Loucy (cell line): Measurements from ENCODE around the gene EXOSC6.
A peak's percentile ranks its signal among the peaks of the same experiment; 100 is the strongest.
"Not testable (repeated sequence)": the region's sequence is repeated elsewhere in the genome, so short reads cannot be mapped to it uniquely, and the experiment has no call there.

Experiments
- H2AFZ ChIP-seq: fragments of 200-600 bp; sonication (generic); 2 replicates; pipeline ENCODE4 v1.6.0; 2016; ENCODE audit warnings: antibody characterized with exemption, mild to moderate bottlenecking, low read length, moderate library complexity
- H3F3A ChIP-seq: fragments of 200-600 bp; 2 replicates; pipeline ENCODE4 v1.6.0; 2016; ENCODE audit warnings: antibody characterized with exemption, low read depth, mild to moderate bottlenecking
- H3K27me3 ChIP-seq: fragments of 200-600 bp; sonication (generic); 2 replicates; pipeline ENCODE4 v1.6.1; 2014; ENCODE audit warnings: low read length, mild to moderate bottlenecking; ENCODE audit not compliant: insufficient read depth, poor library complexity, severe bottlenecking
- H3K36me3 ChIP-seq: fragments of 200-600 bp; sonication (generic); 2 replicates; pipeline ENCODE4 v1.6.1; 2016; ENCODE audit warnings: low read length; ENCODE audit not compliant: insufficient read depth
- H3K4me1 ChIP-seq: fragments of 200-600 bp; sonication (generic); 2 replicates; pipeline ENCODE4 v1.5.1; 2014; ENCODE audit warnings: low read length, mild to moderate bottlenecking; ENCODE audit not compliant: insufficient read depth, poor library complexity, severe bottlenecking
- H3K4me2 ChIP-seq: fragments of 200-600 bp; sonication (generic); 2 replicates; pipeline ENCODE4 v1.6.0; 2014; ENCODE audit warnings: antibody characterized with exemption, low read length, low read depth, mild to moderate bottlenecking; ENCODE audit not compliant: poor library complexity, severe bottlenecking
- H3K4me3 ChIP-seq: fragments of 200-600 bp; sonication (generic); 2 replicates; pipeline ENCODE4 v1.5.1; 2014; ENCODE audit warnings: low read length, mild to moderate bottlenecking, mixed read lengths; ENCODE audit not compliant: poor library complexity, severe bottlenecking
- H3K79me2 ChIP-seq: fragments of 200-600 bp; sonication (generic); 2 replicates; pipeline ENCODE4 v1.6.1; 2014; ENCODE audit warnings: low read length; ENCODE audit not compliant: insufficient read depth
- H3K9ac ChIP-seq: fragments of 200-600 bp; sonication (generic); 2 replicates; pipeline ENCODE4 v1.6.0; 2014; ENCODE audit warnings: mild to moderate bottlenecking, low read depth, low read length, moderate library complexity; ENCODE audit not compliant: poor library complexity, severe bottlenecking
- H3K9me2 ChIP-seq: fragments of 200-600 bp; sonication (generic); replicated peaks from 2 replicates; pipeline ENCODE4 v1.6.1; 2016; ENCODE audit warnings: low read depth, low read length, mixed read lengths
- H3K9me3 ChIP-seq: fragments of 200-600 bp; sonication (generic); 2 replicates; pipeline ENCODE4 v1.6.1; 2014; ENCODE audit warnings: mild to moderate bottlenecking, antibody characterized with exemption, low read length, low read depth; ENCODE audit not compliant: insufficient read depth
- H4K20me1 ChIP-seq: fragments of 200-600 bp; sonication (generic); 2 replicates; pipeline ENCODE4 v1.6.0; 2014; ENCODE audit warnings: antibody characterized with exemption, low read length, mild to moderate bottlenecking; ENCODE audit not compliant: insufficient read depth, poor library complexity, severe bottlenecking
- EZH2phosphoT487 ChIP-seq: fragments of 200-600 bp; IDR thresholded peaks from 2 replicates; pipeline ENCODE4 v1.6.1; 2018; ENCODE audit warnings: antibody characterized with exemption, mild to moderate bottlenecking, moderate library complexity, borderline replicate concordance
- TF ChIP-seq, protein P1 (sequence below): fragments of 200-600 bp; sonication (generic); conservative IDR thresholded peaks from 2 replicates; pipeline ENCODE4 v1.5.1; 2014; ENCODE audit warnings: mild to moderate bottlenecking, antibody characterized with exemption, low read length

Gene EXOSC6

DNA sequence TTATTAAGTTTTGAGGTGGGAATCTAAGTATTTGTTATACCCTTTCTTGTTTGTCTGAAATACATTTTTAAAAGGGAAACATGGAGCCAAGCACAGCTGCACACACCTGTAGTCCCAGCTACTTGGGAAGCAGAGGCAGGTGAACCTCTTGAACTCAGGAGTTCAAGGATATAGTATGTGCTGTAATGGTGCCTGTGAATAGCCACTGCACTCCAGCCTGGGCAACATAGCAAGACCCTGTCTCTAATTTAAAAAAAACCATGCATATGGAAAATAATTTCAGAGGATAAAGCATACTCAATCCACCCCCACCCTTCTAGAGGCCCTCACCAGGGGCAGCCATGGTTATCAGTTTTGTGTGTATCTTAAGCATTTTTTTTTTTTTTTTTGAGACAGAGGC lies 43.9 kb upstream of the EXOSC6 start:
- Histone ChIP-seq H3K79me2 (peaks cover 22% of the 10 kb centered on the region), H3K9ac (no peak overlapping the region), H2AFZ (no peak overlapping the region), H3K4me3 (no peak overlapping the region), H4K20me1 (no peaks in the 10 kb centered on the region), H3K4me1 (peaks cover 14% of the 10 kb centered on the region), H3K4me2 (no peak overlapping the region), H3K36me3 (no peaks in the 10 kb centered on the region), H3K9me2 (no peaks in the 10 kb centered on the region), H3F3A (no peaks in the 10 kb centered on the region), H3K27me3 (no peaks in the 10 kb centered on the region), H3K9me3 (no peaks in the 10 kb centered on the region)
- TF ChIP-seq EZH2phosphoT487 = no peak
- TF ChIP-seq, protein P1, sequence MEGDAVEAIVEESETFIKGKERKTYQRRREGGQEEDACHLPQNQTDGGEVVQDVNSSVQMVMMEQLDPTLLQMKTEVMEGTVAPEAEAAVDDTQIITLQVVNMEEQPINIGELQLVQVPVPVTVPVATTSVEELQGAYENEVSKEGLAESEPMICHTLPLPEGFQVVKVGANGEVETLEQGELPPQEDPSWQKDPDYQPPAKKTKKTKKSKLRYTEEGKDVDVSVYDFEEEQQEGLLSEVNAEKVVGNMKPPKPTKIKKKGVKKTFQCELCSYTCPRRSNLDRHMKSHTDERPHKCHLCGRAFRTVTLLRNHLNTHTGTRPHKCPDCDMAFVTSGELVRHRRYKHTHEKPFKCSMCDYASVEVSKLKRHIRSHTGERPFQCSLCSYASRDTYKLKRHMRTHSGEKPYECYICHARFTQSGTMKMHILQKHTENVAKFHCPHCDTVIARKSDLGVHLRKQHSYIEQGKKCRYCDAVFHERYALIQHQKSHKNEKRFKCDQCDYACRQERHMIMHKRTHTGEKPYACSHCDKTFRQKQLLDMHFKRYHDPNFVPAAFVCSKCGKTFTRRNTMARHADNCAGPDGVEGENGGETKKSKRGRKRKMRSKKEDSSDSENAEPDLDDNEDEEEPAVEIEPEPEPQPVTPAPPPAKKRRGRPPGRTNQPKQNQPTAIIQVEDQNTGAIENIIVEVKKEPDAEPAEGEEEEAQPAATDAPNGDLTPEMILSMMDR = no peak

DNA sequence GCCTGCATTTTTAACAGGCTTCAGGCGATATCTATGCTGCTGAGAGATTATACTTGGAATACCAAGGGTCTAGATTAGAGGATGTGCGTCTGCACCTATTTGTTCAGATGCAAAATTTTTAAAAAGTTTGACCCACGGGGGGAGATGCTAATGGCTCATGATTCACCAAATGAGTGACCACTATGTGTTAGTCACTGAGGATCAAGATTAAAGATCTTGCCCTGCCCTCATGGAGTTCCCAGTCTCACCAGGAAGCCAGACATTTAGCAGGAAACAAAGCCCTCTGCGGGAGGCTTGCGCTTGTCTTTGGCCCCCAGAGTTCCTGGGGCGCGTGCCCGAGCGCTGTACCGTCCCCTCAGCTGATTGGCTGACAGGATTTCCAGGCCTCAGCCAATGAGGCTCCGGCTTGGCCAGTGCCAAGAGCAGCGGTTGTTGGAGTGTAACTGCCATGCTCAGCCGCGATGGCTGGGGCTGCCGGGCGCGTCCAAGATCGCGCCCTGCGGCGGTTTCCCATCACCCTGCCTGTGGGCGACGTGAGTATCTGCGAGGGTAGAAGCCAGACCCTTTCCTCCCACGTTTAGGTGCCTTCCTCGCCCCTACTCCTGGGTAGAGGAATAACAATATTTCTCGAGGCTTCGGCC lies 42.8 kb upstream of the EXOSC6 start:
- Histone ChIP-seq H3K4me2 (no peak overlapping the region), H4K20me1 (no peaks in the 10 kb centered on the region), H3K79me2 (peaks cover 11% of the 10 kb centered on the region), H3F3A (no peaks in the 10 kb centered on the region), H3K36me3 (no peaks in the 10 kb centered on the region), H3K9me3 (no peaks in the 10 kb centered on the region), H3K9me2 (no peaks in the 10 kb centered on the region), H2AFZ (no peak overlapping the region), H3K27me3 (no peaks in the 10 kb centered on the region), H3K4me3 (no peak overlapping the region), H3K9ac (no peak overlapping the region), H3K4me1 (peaks cover 11% of the 10 kb centered on the region)
- TF ChIP-seq, protein P1 = no peak
- no peak for TF ChIP-seq EZH2phosphoT487

DNA sequence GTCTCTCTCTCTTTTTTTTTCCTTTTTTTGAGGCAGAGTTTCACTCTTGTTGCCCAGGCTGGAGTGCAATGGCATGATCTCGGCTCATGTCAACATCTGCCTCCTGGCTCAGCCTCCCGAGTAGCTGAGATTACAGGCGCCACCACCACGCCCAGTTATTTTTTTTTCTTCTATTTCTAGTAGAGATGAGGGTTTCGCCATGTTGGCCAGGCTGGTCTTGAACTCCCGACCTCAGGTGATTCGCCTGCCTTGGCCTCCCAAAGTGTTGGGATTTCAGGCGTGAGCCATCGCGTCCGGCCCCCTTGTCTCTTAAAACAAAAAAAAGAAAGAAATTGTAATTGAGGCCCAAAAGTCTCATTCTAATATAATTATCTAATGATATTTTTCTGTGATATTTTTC lies 40.4 kb upstream of the EXOSC6 start:
- not testable (repeated sequence) for H3K4me3 ChIP-seq, H3K9me3 ChIP-seq, H3K9me2 ChIP-seq, H2AFZ ChIP-seq, H3K27me3 ChIP-seq, H3K36me3 ChIP-seq, H3F3A ChIP-seq, H4K20me1 ChIP-seq, H3K4me2 ChIP-seq, H3K9ac ChIP-seq
- H3K79me2 ChIP-seq = peaks cover 21% of the 10 kb centered on the region
- peaks cover 12% of the 10 kb centered on the region for H3K4me1 ChIP-seq

DNA sequence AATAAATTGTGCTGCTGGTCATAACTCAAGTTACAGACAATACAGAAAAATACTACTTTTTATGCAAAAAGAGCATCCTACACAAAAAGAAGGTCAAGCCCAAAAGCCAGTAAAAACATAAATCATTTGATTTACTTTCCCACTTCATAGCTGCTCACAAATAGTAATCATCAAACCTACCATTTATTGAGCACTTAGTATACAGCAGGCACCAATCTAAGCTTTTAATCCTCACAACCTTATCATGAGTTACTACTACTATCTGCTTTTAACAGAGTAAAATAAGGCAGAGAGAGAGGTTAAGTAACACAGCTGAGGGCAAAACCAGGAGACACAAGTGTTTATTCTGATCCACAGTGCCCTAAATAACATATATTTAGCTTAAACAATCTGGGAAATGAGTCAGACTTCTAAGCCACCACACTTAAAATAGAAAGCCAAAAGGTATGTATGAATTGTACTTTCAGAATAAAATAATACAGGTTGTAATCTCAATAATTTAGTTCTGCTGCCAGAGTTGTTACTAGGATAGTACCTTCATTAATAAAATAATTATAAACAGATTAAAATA lies 39.3 kb upstream of the EXOSC6 start:
- TF ChIP-seq, protein P1 = no peak
- TF ChIP-seq EZH2phosphoT487 = no peak

More for the DNA sequence above, 39.3 kb upstream of the EXOSC6 start:
- Histone ChIP-seq H3F3A (no peaks in the 10 kb centered on the region), H3K9me2 (no peaks in the 10 kb centered on the region), H3K79me2 (peaks cover 27% of the 10 kb centered on the region), H3K9ac (no peak overlapping the region), H3K27me3 (no peaks in the 10 kb centered on the region), H3K4me1 (peaks cover 12% of the 10 kb centered on the region), H3K4me3 (no peak overlapping the region), H3K9me3 (no peaks in the 10 kb centered on the region), H2AFZ (peak overlapping the region; percentile 54; the same call in 1 of the 2 replicates), H3K36me3 (no peaks in the 10 kb centered on the region), H3K4me2 (no peak overlapping the region), H4K20me1 (no peaks in the 10 kb centered on the region)
